NCI-H1417 treated with DMSO at 0.1 percent for 48 hours (cell line): ENCODE measurements around the gene FTCDNL1.

ENCODE experiments used
- DNase-seq: peaks from one replicate; lab custom pipeline; 2025; lab: John Stamatoyannopoulos, UW

FTCDNL1 gene

GRCh38 chr2:199842631-199843395 is 8.2 kb downstream of the FTCDNL1 start:
- no peak for DNase-seq

DNA sequence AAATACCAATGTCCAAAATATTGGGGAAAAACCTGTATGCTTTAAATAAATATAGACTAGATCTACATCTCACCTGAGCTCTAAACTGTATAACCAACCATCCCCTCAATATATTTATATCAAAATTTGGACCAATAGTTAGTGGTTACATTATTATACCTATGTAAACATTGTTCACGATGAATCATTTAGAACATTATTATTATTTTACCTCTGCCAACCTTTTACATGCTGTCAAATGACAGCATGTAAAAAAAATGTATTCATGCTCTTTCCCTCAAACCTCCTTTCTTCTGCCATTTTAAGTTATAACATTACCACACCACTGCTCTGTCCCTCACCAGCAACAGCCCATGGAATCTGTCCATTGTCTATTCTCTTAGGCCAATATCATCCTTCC is 9.6 kb downstream of the FTCDNL1 start:
- DNase-seq: no peak

DNA sequence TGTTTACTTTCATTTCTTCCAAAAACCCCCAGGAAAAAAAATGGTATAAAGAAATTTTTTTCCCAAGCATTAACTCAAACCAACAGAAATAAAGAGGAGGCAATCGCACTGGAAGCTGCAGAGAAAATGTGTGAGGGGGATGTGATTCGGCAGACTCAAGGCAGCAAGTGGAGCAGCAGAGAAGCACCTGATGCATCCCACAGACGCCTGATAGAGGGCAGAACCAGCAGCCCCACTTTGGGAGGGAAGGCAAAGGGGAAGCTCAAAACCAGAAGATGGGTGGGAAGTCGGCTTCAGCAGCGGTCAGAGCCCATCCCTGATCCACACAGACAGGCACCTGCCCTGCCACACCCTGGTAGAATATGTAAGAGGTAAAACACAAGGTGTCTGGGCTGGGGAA is 12.6 kb downstream of the FTCDNL1 start:
- no peak for DNase-seq

DNA sequence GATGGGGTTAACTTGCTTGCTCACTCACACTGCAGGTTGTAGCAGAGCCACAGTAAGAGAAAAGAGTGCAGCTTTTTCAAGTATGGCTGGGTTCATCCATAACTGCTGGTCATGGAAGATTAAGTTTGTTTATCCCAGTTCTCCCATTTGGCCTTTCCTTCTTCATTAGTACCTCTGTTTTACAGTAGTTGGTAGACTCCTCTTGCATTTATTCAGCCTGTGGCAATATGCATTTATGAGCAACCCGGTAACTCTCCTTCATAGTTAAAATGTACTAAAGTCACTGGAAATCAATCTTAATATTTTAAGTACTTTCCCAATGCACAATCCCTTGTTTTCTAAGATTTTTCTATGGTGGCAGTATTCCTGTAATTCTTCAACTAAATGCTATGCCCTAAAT is 14.0 kb downstream of the FTCDNL1 start:
- DNase-seq: no peak

DNA sequence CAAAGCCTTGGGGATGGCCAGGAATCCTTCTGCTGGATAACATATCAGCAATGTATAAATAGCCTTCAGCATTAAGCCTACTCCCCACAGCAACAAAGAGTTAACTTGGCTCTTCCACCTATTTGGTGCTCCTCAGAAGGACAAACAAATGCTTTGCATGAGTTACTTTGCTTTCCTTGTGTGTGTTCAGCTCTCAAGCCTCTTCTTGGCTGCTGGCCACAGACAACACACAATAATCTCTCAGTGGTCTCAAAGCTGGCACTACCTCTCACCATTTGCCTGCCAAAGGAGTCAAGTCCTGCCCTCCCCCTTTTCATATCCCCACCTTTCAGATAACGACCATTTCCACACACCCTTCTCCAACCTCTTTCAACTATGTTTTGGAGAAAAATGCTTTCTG is 17.5 kb downstream of the FTCDNL1 start:
- no peak for DNase-seq

DNA sequence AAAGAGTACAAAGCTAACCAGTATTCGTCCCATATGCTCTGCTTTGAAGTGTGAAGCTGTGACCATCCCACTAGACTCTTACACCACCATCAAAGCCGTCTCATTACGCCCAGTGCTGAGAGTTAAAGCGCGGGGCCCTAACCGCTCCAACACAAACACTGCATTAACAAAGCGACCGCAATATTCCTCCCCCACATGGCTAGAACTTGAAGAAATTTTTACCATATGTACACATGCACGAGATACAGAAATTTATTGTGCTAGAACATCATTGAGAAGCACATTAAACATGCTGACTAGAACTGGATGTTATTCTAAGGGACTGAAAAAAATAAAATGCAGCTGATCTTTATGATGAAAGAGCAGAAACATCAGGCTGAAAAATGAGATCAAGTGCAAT is 20.5 kb downstream of the FTCDNL1 start:
- DNase-seq: no peak

DNA sequence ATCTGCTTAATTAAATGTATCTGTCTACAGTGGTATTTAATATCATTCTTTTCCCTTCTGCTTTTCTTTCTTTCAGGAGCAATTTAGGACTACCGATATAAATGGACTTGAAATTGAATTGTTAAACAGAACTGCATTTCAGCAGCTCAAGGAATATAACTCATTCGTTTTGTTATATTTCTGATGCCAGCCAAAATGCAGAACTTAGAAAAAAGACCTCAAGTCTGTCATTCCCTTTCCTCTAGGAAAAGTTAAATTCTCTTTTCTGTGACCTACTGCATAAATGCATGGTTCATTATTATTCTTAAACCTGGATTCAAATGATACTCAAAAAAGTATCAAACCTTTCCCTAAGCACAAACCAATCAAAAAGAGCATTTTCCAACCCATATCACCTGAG is 21.4 kb downstream of the FTCDNL1 start:
- no peak for DNase-seq

- no peak for DNase-seq
Measured at GRCh38 chr2:199819746-199820145, 31.2 kb downstream of the FTCDNL1 start.

GRCh38 chr2:199818754-199819153 is 32.2 kb downstream of the FTCDNL1 start:
- DNase-seq: no peak

DNA sequence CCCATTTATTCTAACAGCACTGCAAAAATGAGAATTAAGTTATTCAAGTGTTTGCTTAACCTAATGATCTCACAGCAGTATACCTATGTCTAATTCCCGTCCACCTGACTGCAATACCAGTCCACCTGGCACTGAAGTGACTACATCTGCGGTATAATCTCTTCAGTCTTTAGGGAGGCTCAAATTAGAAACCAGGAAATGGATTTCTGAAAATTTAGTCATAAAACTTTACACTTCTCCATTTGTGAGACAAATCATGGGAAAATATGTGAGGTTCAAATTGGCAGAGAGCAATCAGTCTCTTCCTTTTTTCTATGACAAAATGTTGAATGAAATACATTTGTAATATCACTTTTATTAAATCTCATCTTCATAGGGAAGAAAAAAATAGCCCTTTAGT is 33.0 kb downstream of the FTCDNL1 start:
- DNase-seq: peak; percentile 51

DNA sequence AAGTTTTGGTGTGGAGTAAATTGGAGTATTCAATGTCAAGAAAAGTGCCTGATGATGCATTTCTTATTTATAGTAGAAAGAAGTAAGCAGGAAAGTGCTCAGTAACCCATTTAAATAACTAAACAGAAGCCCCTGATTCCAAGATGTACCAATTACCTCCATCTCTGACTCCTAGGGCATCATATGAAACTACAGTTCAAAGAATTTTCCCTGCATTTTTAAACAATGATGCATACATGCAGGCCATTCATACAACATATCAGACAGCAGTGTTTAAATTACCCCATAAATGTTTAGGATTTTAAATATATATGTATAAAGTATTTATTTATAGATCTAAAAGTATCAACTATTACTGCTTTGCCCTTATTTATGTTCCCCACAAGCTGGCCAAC is 36.2 kb downstream of the FTCDNL1 start:
- no peak for DNase-seq

DNA sequence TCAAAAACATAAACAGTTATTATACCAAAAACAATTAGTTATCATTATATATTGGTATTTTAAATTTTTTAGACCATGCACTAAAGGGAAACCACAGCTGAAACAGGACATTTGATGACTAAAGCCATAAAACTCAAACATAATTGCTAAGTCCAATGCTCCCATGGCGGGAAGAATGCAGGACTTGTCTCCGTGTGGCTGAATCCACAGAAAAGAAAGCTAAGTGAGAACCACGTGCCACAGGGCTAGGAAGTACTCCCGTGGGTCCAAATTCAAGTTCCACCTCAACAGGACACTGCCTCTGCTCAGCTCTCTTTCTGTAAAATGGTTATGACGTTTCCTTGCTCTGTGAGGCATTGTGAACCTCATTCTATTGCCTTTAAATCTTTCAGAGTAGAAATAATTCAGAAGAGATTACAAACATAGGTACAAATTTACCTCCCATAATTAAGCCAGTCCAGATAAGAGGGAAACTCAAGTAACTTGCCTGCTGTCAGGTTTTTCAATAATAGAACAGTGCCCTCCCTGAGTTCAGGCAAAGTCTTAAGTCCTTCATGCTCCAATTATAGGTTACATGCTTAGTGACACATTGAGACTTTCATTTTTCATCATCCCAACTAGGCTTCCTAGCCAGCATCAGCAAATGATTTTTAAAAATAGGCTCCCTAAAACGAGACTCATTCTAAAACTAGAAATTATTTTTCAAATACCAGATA is 36.7 kb downstream of the FTCDNL1 start:
- no peak for DNase-seq

GRCh38 chr2:199812493-199812892 is 38.5 kb downstream of the FTCDNL1 start:
- DNase-seq: no peak

- DNase-seq: no peak
Measured at GRCh38 chr2:199811346-199811745, 39.6 kb downstream of the FTCDNL1 start.

DNA sequence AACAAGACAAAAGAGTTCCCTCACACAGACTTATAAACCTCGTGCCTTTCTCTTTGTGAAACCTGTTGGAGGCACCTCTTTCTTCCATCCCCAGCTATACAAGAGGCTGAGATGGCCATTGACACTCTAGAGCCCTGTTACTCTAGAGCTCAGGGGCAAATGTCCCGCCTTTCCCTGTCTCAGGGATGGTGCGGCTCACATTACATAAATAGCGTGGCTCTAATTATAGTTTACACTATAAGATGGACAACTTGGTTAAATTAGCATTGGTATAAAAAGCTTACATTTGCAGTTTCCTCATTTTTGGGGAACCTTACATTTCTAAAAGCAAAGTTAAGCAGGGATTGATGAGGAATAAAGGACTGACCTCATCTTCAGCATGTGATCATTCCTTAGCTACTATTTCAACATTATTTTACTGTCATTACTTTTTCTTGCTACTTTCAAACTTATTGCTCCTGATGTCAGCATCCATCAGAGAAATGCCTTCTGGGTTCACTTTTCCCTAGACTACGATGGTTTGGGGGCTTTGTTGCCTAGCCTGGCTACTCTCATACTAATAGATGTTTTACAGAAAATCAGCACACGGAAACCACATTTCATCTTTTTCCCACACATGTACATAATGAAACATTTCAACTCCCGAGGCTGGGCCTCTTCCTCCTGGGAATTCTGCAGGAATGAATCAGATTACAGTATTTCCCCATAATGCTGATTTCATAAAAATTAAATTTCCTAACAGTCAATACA is 40.4 kb downstream of the FTCDNL1 start:
- no peak for DNase-seq

GRCh38 chr2:199807966-199808365 is 43.0 kb downstream of the FTCDNL1 start:
- no peak for DNase-seq

DNA sequence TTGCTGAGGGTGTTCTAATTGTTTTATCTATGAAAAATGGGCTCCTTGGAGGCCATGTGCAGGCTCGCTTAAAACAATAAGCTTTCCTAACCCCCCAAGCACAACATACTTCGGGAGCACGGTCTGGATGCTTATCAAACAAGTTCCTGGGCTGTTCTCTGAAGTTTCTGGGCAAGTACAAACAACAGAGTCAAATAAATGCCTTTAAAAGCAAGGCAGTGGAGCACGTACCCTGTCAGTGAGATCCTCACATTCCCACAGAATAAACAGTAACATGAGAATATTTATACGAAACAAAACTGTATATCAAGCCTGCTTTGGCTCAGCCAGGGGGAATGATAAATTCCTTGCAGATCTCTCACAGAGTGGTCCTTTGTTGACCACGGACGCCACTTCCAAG is 44.8 kb downstream of the FTCDNL1 start:
- DNase-seq: no peak

- DNase-seq: peak; percentile 11
Measured at GRCh38 chr2:199804831-199805230, 46.2 kb downstream of the FTCDNL1 start.

DNA sequence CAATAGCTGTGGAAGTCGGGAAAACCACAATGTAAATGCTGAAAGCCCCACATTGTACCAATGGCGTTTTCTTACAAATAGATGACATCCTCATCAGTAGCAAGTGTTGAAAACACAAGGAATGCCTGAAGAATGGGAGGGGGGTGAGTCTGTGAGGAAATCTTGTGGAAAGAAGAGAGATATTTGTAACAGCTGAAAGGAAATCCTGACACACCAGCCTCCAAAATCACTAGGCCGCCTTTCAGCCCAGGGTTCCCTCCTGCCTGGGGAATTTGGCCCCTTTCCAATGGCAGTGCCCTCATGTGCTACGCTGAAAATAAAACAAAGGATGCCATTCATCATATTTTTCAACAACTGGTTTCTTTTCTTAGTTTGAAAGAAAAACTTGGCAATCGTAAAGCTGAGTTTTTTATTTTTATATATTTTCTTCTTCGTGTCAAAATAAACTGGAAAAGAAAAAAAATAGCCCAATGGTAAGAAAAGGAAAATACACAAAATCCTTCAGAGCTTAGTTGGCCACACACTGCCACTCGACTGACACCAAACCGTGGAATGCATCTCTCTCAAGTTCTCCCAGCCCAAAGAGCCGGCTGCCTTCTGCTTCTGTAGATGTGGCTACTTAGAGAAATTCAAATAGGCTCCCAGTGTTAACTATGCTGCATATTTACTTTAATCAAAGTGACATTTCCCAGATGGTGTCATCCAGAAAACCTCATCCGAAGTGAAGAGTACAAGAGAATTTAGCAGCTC is 52.0 kb downstream of the FTCDNL1 start:
- no peak for DNase-seq

GRCh38 chr2:199797431-199798403 is 53.3 kb downstream of the FTCDNL1 start:
- DNase-seq: no peak

- DNase-seq: no peak
Measured at GRCh38 chr2:199792381-199792780, 58.6 kb downstream of the FTCDNL1 start.
